ENCODE data around the gene DEGS1.

GRCh38 chr1:224189561-224189960 lies 6.5 kb downstream of the DEGS1 start:
- TF ChIP-seq CHD1 (IDR thresholded peaks at IDR 0.05; ENCODE audit: low read depth, low read length) (no peak), RAD51 (IDR thresholded peaks at IDR 0.05) (no peak), SUZ12 (IDR thresholded peaks at IDR 0.05; ENCODE audit: unreplicated experiment) (no peak), EZH2 (IDR thresholded peaks at IDR 0.05; ENCODE audit: borderline replicate concordance, control insufficient read depth, low read depth, low read length) (no peak)
